Measurements from ENCODE around the gene NTNG1.

NTNG1 gene

GRCh38 chr1:107194380-107194779 lies 53.5 kb downstream of the NTNG1 start:
- H3K27ac ChIP-seq (ENCODE audit: low read depth, low read length): no peak overlapping the region
- no peaks in the 10 kb centered on the region for H3K4me1 ChIP-seq (ENCODE audit: control insufficient read depth in 1 of 2, insufficient read depth in 2 of 2, low read length in 2 of 2)
- H3K36me3 ChIP-seq (ENCODE audit: control insufficient read depth in 1 of 2, insufficient read depth in 2 of 2, low read length in 2 of 2): no peaks in the 10 kb centered on the region
- no peak overlapping the region for H3K4me3 ChIP-seq (ENCODE audit: low read depth in 1 of 2, low read length in 2 of 2)
- no peaks in the 10 kb centered on the region for H3K27me3 ChIP-seq (ENCODE audit: control insufficient read depth in 1 of 2, insufficient read depth in 2 of 2, low read length in 2 of 2)
- no peaks in the 10 kb centered on the region for H3K9me3 ChIP-seq (ENCODE audit: control insufficient read depth in 1 of 2, low read length in 2 of 2)
- H3K9ac ChIP-seq (ENCODE audit: low read depth in 1 of 2, low read length in 2 of 2): no peak overlapping the region

GRCh38 chr1:107195476-107195875 lies 54.6 kb downstream of the NTNG1 start:
- no peak overlapping the region for H3K27ac ChIP-seq (ENCODE audit: low read depth, low read length)
- no peaks in the 10 kb centered on the region for H3K9me3 ChIP-seq (ENCODE audit: control insufficient read depth in 1 of 2, low read length in 2 of 2)
- no peak overlapping the region for H3K9ac ChIP-seq (ENCODE audit: low read depth in 1 of 2, low read length in 2 of 2)
- H3K27me3 ChIP-seq (ENCODE audit: control insufficient read depth in 1 of 2, insufficient read depth in 2 of 2, low read length in 2 of 2): no peaks in the 10 kb centered on the region
- H3K36me3 ChIP-seq (ENCODE audit: control insufficient read depth in 1 of 2, insufficient read depth in 2 of 2, low read length in 2 of 2): no peaks in the 10 kb centered on the region
- H3K4me3 ChIP-seq (ENCODE audit: low read depth in 1 of 2, low read length in 2 of 2): no peak overlapping the region
- H3K4me1 ChIP-seq (ENCODE audit: control insufficient read depth in 1 of 2, insufficient read depth in 2 of 2, low read length in 2 of 2): no peaks in the 10 kb centered on the region

- Histone ChIP-seq H3K36me3 (ENCODE audit: control insufficient read depth in 1 of 2, insufficient read depth in 2 of 2, low read length in 2 of 2) (no peaks in the 10 kb centered on the region), H3K9ac (ENCODE audit: low read depth in 1 of 2, low read length in 2 of 2) (no peak overlapping the region), H3K9me3 (ENCODE audit: control insufficient read depth in 1 of 2, low read length in 2 of 2) (no peaks in the 10 kb centered on the region), H3K27me3 (ENCODE audit: control insufficient read depth in 1 of 2, insufficient read depth in 2 of 2, low read length in 2 of 2) (no peaks in the 10 kb centered on the region), H3K4me3 (ENCODE audit: low read depth in 1 of 2, low read length in 2 of 2) (no peak overlapping the region), H3K27ac (ENCODE audit: low read depth, low read length) (no peak overlapping the region), H3K4me1 (ENCODE audit: control insufficient read depth in 1 of 2, insufficient read depth in 2 of 2, low read length in 2 of 2) (no peaks in the 10 kb centered on the region)
These were observed 56.2 kb downstream of the NTNG1 start for GRCh38 chr1:107196973-107197562.

GRCh38 chr1:107198561-107198960 lies 57.7 kb downstream of the NTNG1 start:
- Histone ChIP-seq H3K4me3 (ENCODE audit: low read depth in 1 of 2, low read length in 2 of 2) (no peak overlapping the region), H3K27me3 (ENCODE audit: control insufficient read depth in 1 of 2, insufficient read depth in 2 of 2, low read length in 2 of 2) (no peaks in the 10 kb centered on the region), H3K27ac (ENCODE audit: low read depth, low read length) (no peak overlapping the region), H3K9ac (ENCODE audit: low read depth in 1 of 2, low read length in 2 of 2) (no peak overlapping the region), H3K36me3 (ENCODE audit: control insufficient read depth in 1 of 2, insufficient read depth in 2 of 2, low read length in 2 of 2) (no peaks in the 10 kb centered on the region), H3K4me1 (ENCODE audit: control insufficient read depth in 1 of 2, insufficient read depth in 2 of 2, low read length in 2 of 2) (no peaks in the 10 kb centered on the region), H3K9me3 (ENCODE audit: control insufficient read depth in 1 of 2, low read length in 2 of 2) (no peaks in the 10 kb centered on the region)

GRCh38 chr1:107200631-107201030 lies 59.8 kb downstream of the NTNG1 start:
- no peak overlapping the region for H3K4me3 ChIP-seq (ENCODE audit: low read depth in 1 of 2, low read length in 2 of 2)

GRCh38 chr1:107202007-107202406 lies 61.2 kb downstream of the NTNG1 start:
- Histone ChIP-seq H3K4me1 (ENCODE audit: control insufficient read depth in 1 of 2, insufficient read depth in 2 of 2, low read length in 2 of 2) (no peaks in the 10 kb centered on the region), H3K27ac (ENCODE audit: low read depth, low read length) (no peak overlapping the region), H3K36me3 (ENCODE audit: control insufficient read depth in 1 of 2, insufficient read depth in 2 of 2, low read length in 2 of 2) (no peaks in the 10 kb centered on the region), H3K9ac (ENCODE audit: low read depth in 1 of 2, low read length in 2 of 2) (no peak overlapping the region), H3K4me3 (ENCODE audit: low read depth in 1 of 2, low read length in 2 of 2) (no peak overlapping the region), H3K9me3 (ENCODE audit: control insufficient read depth in 1 of 2, low read length in 2 of 2) (no peaks in the 10 kb centered on the region), H3K27me3 (ENCODE audit: control insufficient read depth in 1 of 2, insufficient read depth in 2 of 2, low read length in 2 of 2) (no peaks in the 10 kb centered on the region)

More at GRCh38 chr1:107200631-107201030, 59.8 kb downstream of the NTNG1 start:
- H3K27me3 ChIP-seq (ENCODE audit: control insufficient read depth in 1 of 2, insufficient read depth in 2 of 2, low read length in 2 of 2): no peaks in the 10 kb centered on the region
- H3K4me1 ChIP-seq (ENCODE audit: control insufficient read depth in 1 of 2, insufficient read depth in 2 of 2, low read length in 2 of 2): no peaks in the 10 kb centered on the region
- no peaks in the 10 kb centered on the region for H3K9me3 ChIP-seq (ENCODE audit: control insufficient read depth in 1 of 2, low read length in 2 of 2)
- no peak overlapping the region for H3K9ac ChIP-seq (ENCODE audit: low read depth in 1 of 2, low read length in 2 of 2)
- no peaks in the 10 kb centered on the region for H3K36me3 ChIP-seq (ENCODE audit: control insufficient read depth in 1 of 2, insufficient read depth in 2 of 2, low read length in 2 of 2)
- no peak overlapping the region for H3K27ac ChIP-seq (ENCODE audit: low read depth, low read length)

- Histone ChIP-seq H3K36me3 (ENCODE audit: control insufficient read depth in 1 of 2, insufficient read depth in 2 of 2, low read length in 2 of 2) (no peaks in the 10 kb centered on the region), H3K9ac (ENCODE audit: low read depth in 1 of 2, low read length in 2 of 2) (no peak overlapping the region), H3K4me1 (ENCODE audit: control insufficient read depth in 1 of 2, insufficient read depth in 2 of 2, low read length in 2 of 2) (no peaks in the 10 kb centered on the region), H3K9me3 (ENCODE audit: control insufficient read depth in 1 of 2, low read length in 2 of 2) (no peaks in the 10 kb centered on the region), H3K27me3 (ENCODE audit: control insufficient read depth in 1 of 2, insufficient read depth in 2 of 2, low read length in 2 of 2) (no peaks in the 10 kb centered on the region), H3K4me3 (ENCODE audit: low read depth in 1 of 2, low read length in 2 of 2) (no peak overlapping the region), H3K27ac (ENCODE audit: low read depth, low read length) (no peak overlapping the region)
These were observed 72.4 kb downstream of the NTNG1 start for GRCh38 chr1:107213225-107213624.

- Histone ChIP-seq H3K4me1 (ENCODE audit: control insufficient read depth in 1 of 2, insufficient read depth in 2 of 2, low read length in 2 of 2) (no peaks in the 10 kb centered on the region), H3K4me3 (ENCODE audit: low read depth in 1 of 2, low read length in 2 of 2) (no peak overlapping the region), H3K9ac (ENCODE audit: low read depth in 1 of 2, low read length in 2 of 2) (no peak overlapping the region), H3K9me3 (ENCODE audit: control insufficient read depth in 1 of 2, low read length in 2 of 2) (peaks cover 0 to 2% of the 10 kb centered on the region in 2 donors), H3K27me3 (ENCODE audit: control insufficient read depth in 1 of 2, insufficient read depth in 2 of 2, low read length in 2 of 2) (no peaks in the 10 kb centered on the region), H3K27ac (ENCODE audit: low read depth, low read length) (no peak overlapping the region), H3K36me3 (ENCODE audit: control insufficient read depth in 1 of 2, insufficient read depth in 2 of 2, low read length in 2 of 2) (no peaks in the 10 kb centered on the region)
These were observed 79.2 kb downstream of the NTNG1 start for GRCh38 chr1:107220036-107220435.

- H3K27me3 ChIP-seq (ENCODE audit: control insufficient read depth in 1 of 2, insufficient read depth in 2 of 2, low read length in 2 of 2): no peaks in the 10 kb centered on the region
- no peaks in the 10 kb centered on the region for H3K36me3 ChIP-seq (ENCODE audit: control insufficient read depth in 1 of 2, insufficient read depth in 2 of 2, low read length in 2 of 2)
- no peak overlapping the region for H3K9ac ChIP-seq (ENCODE audit: low read depth in 1 of 2, low read length in 2 of 2)
- H3K27ac ChIP-seq (ENCODE audit: low read depth, low read length): no peak overlapping the region
- no peaks in the 10 kb centered on the region for H3K9me3 ChIP-seq (ENCODE audit: control insufficient read depth in 1 of 2, low read length in 2 of 2)
- no peak overlapping the region for H3K4me3 ChIP-seq (ENCODE audit: low read depth in 1 of 2, low read length in 2 of 2)
- H3K4me1 ChIP-seq (ENCODE audit: control insufficient read depth in 1 of 2, insufficient read depth in 2 of 2, low read length in 2 of 2): no peaks in the 10 kb centered on the region
These were observed 84.9 kb downstream of the NTNG1 start for GRCh38 chr1:107225706-107226105.

- H3K27me3 ChIP-seq (ENCODE audit: control insufficient read depth in 1 of 2, insufficient read depth in 2 of 2, low read length in 2 of 2): no peaks in the 10 kb centered on the region
- no peak overlapping the region for H3K4me3 ChIP-seq (ENCODE audit: low read depth in 1 of 2, low read length in 2 of 2)
- no peaks in the 10 kb centered on the region for H3K4me1 ChIP-seq (ENCODE audit: control insufficient read depth in 1 of 2, insufficient read depth in 2 of 2, low read length in 2 of 2)
- H3K27ac ChIP-seq (ENCODE audit: low read depth, low read length): no peak overlapping the region
- H3K36me3 ChIP-seq (ENCODE audit: control insufficient read depth in 1 of 2, insufficient read depth in 2 of 2, low read length in 2 of 2): no peaks in the 10 kb centered on the region
- no peaks in the 10 kb centered on the region for H3K9me3 ChIP-seq (ENCODE audit: control insufficient read depth in 1 of 2, low read length in 2 of 2)
- H3K9ac ChIP-seq (ENCODE audit: low read depth in 1 of 2, low read length in 2 of 2): no peak overlapping the region
These were observed 88.0 kb downstream of the NTNG1 start for GRCh38 chr1:107228704-107229371.
